H1 (cell line): ENCODE measurements around the gene P3H2. TPM values are rescaled to one million over a fixed set of nuclear protein-coding genes. Genes with fewer than 3 reads are reported as not detected.

Experiments used
- CTCF ChIA-PET: fragments of 300-600 bp; sonication (Branson Sonifier 250); formaldehyde crosslinking; loops from one replicate; lab custom pipeline; 2021; ENCODE audit not compliant: partially characterized antibody; lab: Charles Lee
- POLR2A ChIA-PET: fragments of 300-600 bp; sonication (Branson Sonifier 250); formaldehyde crosslinking; loops from one replicate; lab custom pipeline; 2021; ENCODE audit warnings: inconsistent platforms; ENCODE audit not compliant: partially characterized antibody; lab: Charles Lee
- DNase-seq, 2 experiments: peaks; one replicate each; pipeline versions ENCODE4 v3.0.0 to v3.0.0-alpha.2; 2010 to 2022; ENCODE audit warnings: low spot score in 2 of 2, low read depth in 1 of 2, mixed read lengths in 1 of 2
- FAIRE-seq: peaks from 2 replicates; lab custom pipeline; 2011; peaks lifted over from hg19 to GRCh38; lab: Jason Lieb, UNC
- H2AFZ ChIP-seq: 2 replicates; pipeline ENCODE4 v1.8.1; 2012; ENCODE audit warnings: low read length, inconsistent platforms
- H2AK5ac ChIP-seq: 2 replicates; pipeline ENCODE4 v1.6.1; 2013; ENCODE audit warnings: low read depth, low read length
- H2BK120ac ChIP-seq: replicated peaks from 2 replicates; pipeline ENCODE3; 2013; ENCODE audit warnings: low read depth, low read length, inconsistent platforms
- H2BK12ac ChIP-seq: 2 replicates; pipeline ENCODE4 v1.6.1; 2013; ENCODE audit warnings: low read depth, low read length
- H2BK15ac ChIP-seq: 2 replicates; pipeline ENCODE4 v1.6.1; 2013; ENCODE audit warnings: low read length
- H2BK20ac ChIP-seq: 2 replicates; pipeline ENCODE4 v1.6.1; 2013; ENCODE audit warnings: low read length
- H2BK5ac ChIP-seq: 2 replicates; pipeline ENCODE4 v1.6.1; 2013; ENCODE audit warnings: low read depth, low read length
- H3K14ac ChIP-seq: 2 replicates; pipeline ENCODE4 v1.6.1; 2013; ENCODE audit warnings: inconsistent platforms; ENCODE audit not compliant: insufficient read length
- H3K18ac ChIP-seq: 2 replicates; pipeline ENCODE4 v1.6.1; 2013; ENCODE audit warnings: low read length; ENCODE audit errors: extremely low read depth
- H3K23ac ChIP-seq: 2 replicates; pipeline ENCODE4 v1.6.1; 2013; ENCODE audit warnings: inconsistent platforms; ENCODE audit not compliant: insufficient read length
- H3K23me2 ChIP-seq: 2 replicates; pipeline ENCODE4 v1.6.1; 2013; ENCODE audit warnings: low read depth, low read length
- H3K27ac ChIP-seq: 2 replicates; pipeline ENCODE4 v1.6.1; 2011; ENCODE audit warnings: low read depth, low read length, inconsistent platforms
- H3K27me3 ChIP-seq, 4 experiments: replicated peaks in 1 of 4; 1 replicate in 1 of 4; 2 replicates in 3 of 4; pipeline versions ENCODE4 v1.6.1 to v1.8.1; 2011 to 2013; ENCODE audit warnings: low read length in 3 of 4, mild to moderate bottlenecking in 3 of 4, inconsistent platforms in 2 of 4, mixed read lengths in 2 of 4, moderate library complexity in 1 of 4; ENCODE audit not compliant: control insufficient read depth in 3 of 4, insufficient read depth in 3 of 4; ENCODE audit errors: extremely low read depth in 1 of 4
- H3K36me3 ChIP-seq, 4 experiments: 2 replicates each; pipeline versions ENCODE4 v1.6.1 to v1.8.1; 2011 to 2013; ENCODE audit warnings: mild to moderate bottlenecking in 4 of 4, low read length in 3 of 4, moderate library complexity in 2 of 4, control low read depth in 1 of 4, inconsistent platforms in 1 of 4; ENCODE audit not compliant: insufficient read depth in 4 of 4, control insufficient read depth in 2 of 4
- H3K4ac ChIP-seq: replicated peaks from 2 replicates; pipeline ENCODE3; 2013; ENCODE audit warnings: low read length, low read depth, mixed read lengths, inconsistent platforms; ENCODE audit not compliant: insufficient read length
- H3K4me1 ChIP-seq, 4 experiments: replicated peaks in 1 of 4; 1 replicate in 1 of 4; 2 replicates in 3 of 4; pipeline versions ENCODE4 v1.6.1 to v1.8.1; 2011 to 2013; ENCODE audit warnings: low read length in 3 of 4, inconsistent platforms in 2 of 4, mixed read lengths in 1 of 4; ENCODE audit not compliant: insufficient read depth in 4 of 4, control insufficient read depth in 3 of 4
- H3K4me2 ChIP-seq, 2 experiments: 2 replicates each; pipeline versions ENCODE4 v1.6.1 to v1.8.1; 2011 to 2013; ENCODE audit warnings: low read depth in 2 of 2, low read length in 2 of 2, control low read depth in 1 of 2, inconsistent platforms in 1 of 2, mild to moderate bottlenecking in 1 of 2; ENCODE audit not compliant: insufficient read depth in 1 of 2
- H3K4me3 ChIP-seq, 4 experiments: fragments of 200-600, 300-600 bp in 1 of 4; sonication (generic), shearing (Covaris generic), sonication (Bioruptor Twin) in 1 of 4; 2 replicates each; pipeline versions ENCODE4 v1.5.1 to v1.8.1; 2011 to 2016; ENCODE audit warnings: low read length in 4 of 4, low read depth in 3 of 4, control low read depth in 2 of 4, inconsistent platforms in 2 of 4, mild to moderate bottlenecking in 2 of 4, mixed read lengths in 1 of 4, moderate library complexity in 1 of 4; ENCODE audit not compliant: insufficient read depth in 2 of 4; ENCODE audit errors: extremely low read depth in 1 of 4
- H3K56ac ChIP-seq: replicated peaks from 2 replicates; pipeline ENCODE3; 2013; ENCODE audit warnings: low read depth, mild to moderate bottlenecking, mixed read lengths, low read length, inconsistent platforms; ENCODE audit not compliant: insufficient read length
- H3K79me1 ChIP-seq: 2 replicates; pipeline ENCODE4 v1.6.1; 2013; ENCODE audit warnings: low read depth, low read length, control low read depth
- H3K79me2 ChIP-seq, 2 experiments: 2 replicates each; pipeline versions ENCODE4 v1.6.1 to v1.8.1; 2012 to 2013; ENCODE audit warnings: low read length in 2 of 2, mild to moderate bottlenecking in 2 of 2, inconsistent platforms in 1 of 2; ENCODE audit not compliant: insufficient read depth in 2 of 2, control insufficient read depth in 1 of 2
- H3K9ac ChIP-seq, 4 experiments: replicated peaks in 1 of 4; 1 replicate in 1 of 4; 2 replicates in 3 of 4; pipeline versions ENCODE4 v1.6.1 to v1.8.1; 2011 to 2013; ENCODE audit warnings: low read depth in 3 of 4, low read length in 3 of 4, control low read depth in 2 of 4, mild to moderate bottlenecking in 2 of 4, moderate library complexity in 2 of 4, inconsistent platforms in 1 of 4; ENCODE audit errors: extremely low read depth in 1 of 4
- H3K9me3 ChIP-seq, 2 experiments: 2 replicates each; pipeline versions ENCODE4 v1.6.1 to v1.8.1; 2012 to 2013; ENCODE audit warnings: mild to moderate bottlenecking in 2 of 2, moderate library complexity in 2 of 2, control low read depth in 1 of 2, inconsistent platforms in 1 of 2, low read depth in 1 of 2, low read length in 1 of 2, mixed read lengths in 1 of 2; ENCODE audit not compliant: insufficient read depth in 2 of 2
- H4K20me1 ChIP-seq, 2 experiments: replicated peaks in 1 of 2; 2 replicates each; pipeline versions ENCODE3 to v1.8.1; 2011 to 2013; ENCODE audit warnings: inconsistent platforms in 2 of 2, low read length in 2 of 2, mild to moderate bottlenecking in 1 of 2; ENCODE audit not compliant: insufficient read depth in 2 of 2, control insufficient read depth in 1 of 2
- H4K5ac ChIP-seq: 2 replicates; pipeline ENCODE4 v1.6.1; 2013; ENCODE audit warnings: low read length, low read depth, mixed read lengths, inconsistent platforms; ENCODE audit not compliant: insufficient read length
- H4K8ac ChIP-seq: 2 replicates; pipeline ENCODE4 v1.8.0; 2013; ENCODE audit warnings: mild to moderate bottlenecking, moderate library complexity, low read length, inconsistent platforms; ENCODE audit not compliant: insufficient read depth; ENCODE audit errors: extremely low read depth
- H4K91ac ChIP-seq: replicated peaks from 2 replicates; pipeline ENCODE3; 2013; ENCODE audit warnings: low read length, mixed read lengths, inconsistent platforms; ENCODE audit not compliant: insufficient read length
- CTCF ChIP-seq, 3 experiments: IDR thresholded peaks; 1 replicate in 2 of 3; 2 replicates in 1 of 3; pipeline versions ENCODE4 v1.5.1 to v1.6.1; 2011; ENCODE audit warnings: low read length in 3 of 3, mild to moderate bottlenecking in 3 of 3, inconsistent platforms in 2 of 3, low read depth in 1 of 3, moderate library complexity in 1 of 3; ENCODE audit not compliant: insufficient read depth in 1 of 3; ENCODE audit errors: control extremely low read depth in 1 of 3
- EP300 ChIP-seq, 2 experiments: IDR thresholded peaks; 1 replicate in 1 of 2; 2 replicates in 1 of 2; pipeline ENCODE4 v1.6.1; 2011 to 2012; ENCODE audit warnings: low read depth in 2 of 2, low read length in 2 of 2, mild to moderate bottlenecking in 2 of 2, borderline replicate concordance in 1 of 2, inconsistent platforms in 1 of 2, moderate library complexity in 1 of 2
- NANOG ChIP-seq: IDR thresholded peaks from 2 replicates; pipeline ENCODE4 v1.6.1; 2011; ENCODE audit warnings: low read length, low read depth, mild to moderate bottlenecking, inconsistent platforms; ENCODE audit not compliant: insufficient read depth, poor library complexity, severe bottlenecking
- SIN3A ChIP-seq, 2 experiments: IDR thresholded peaks in 1 of 2; conservative IDR thresholded peaks in 1 of 2; 2 replicates each; pipeline ENCODE4 v1.6.1; 2011 to 2012; ENCODE audit warnings: low read length in 2 of 2, improper control_type of control experiment in 1 of 2, low read depth in 1 of 2, mild to moderate bottlenecking in 1 of 2
- SIRT6 ChIP-seq: IDR thresholded peaks from one replicate; pipeline ENCODE4 v1.7.1; 2012; ENCODE audit warnings: low read length, inconsistent platforms
- SIX5 ChIP-seq: IDR thresholded peaks from 2 replicates; pipeline ENCODE4 v1.6.1; 2011; ENCODE audit warnings: mild to moderate bottlenecking, low read depth, low read length
- SP4 ChIP-seq: IDR thresholded peaks from 2 replicates; pipeline ENCODE4 v1.6.1; 2012; ENCODE audit warnings: low read length, inconsistent platforms
- SUZ12 ChIP-seq: fragments of 200-600 bp; sonication (generic); IDR thresholded peaks from 2 replicates; pipeline ENCODE4 v1.6.1; 2012; ENCODE audit warnings: mild to moderate bottlenecking, inconsistent platforms, low read length, moderate library complexity, mixed read lengths
- ZNF274 ChIP-seq: IDR thresholded peaks from 2 replicates; pipeline ENCODE4 v1.7.0; 2012; ENCODE audit warnings: low read length, borderline replicate concordance; ENCODE audit errors: extremely low read depth
- WGBS, 2 experiments: shearing (Covaris generic) in 1 of 2; methylation state at CpG; one replicate each; pipeline versions ENCODE4 v1.1.6 to v1.1.7; 2013 to 2015; ENCODE audit warnings: low lambda C conversion rate in 2 of 2, mixed read lengths in 2 of 2, inconsistent platforms in 1 of 2, low coverage in 1 of 2, missing lambda C conversion rate in 1 of 2; ENCODE audit not compliant: insufficient replicate concordance in 2 of 2, insufficient coverage in 1 of 2, insufficient read length in 1 of 2; ENCODE audit errors: extremely low coverage in 1 of 2, missing lambda C conversion rate in 1 of 2; 5-methylcytosine and 5-hydroxymethylcytosine counted together
- polyA plus RNA-seq, 7 experiments: library from polyadenylated mRNA; depleted of rRNA in 3 of 7; stranded (reverse) in 5 of 7; unstranded in 2 of 7; fragments of >200 nt in 5 of 7; fragments of 200-250 nt in 2 of 7; gene quantifications; 1 replicate in 5 of 7; 2 replicates in 1 of 7; 4 replicates in 1 of 7; pipeline versions ENCODE4 v1.2.1 to v1.2.3, GENCODE V29; 2011 to 2013; ENCODE audit warnings: missing spikeins in 2 of 7, mixed read lengths in 2 of 7
- total RNA-seq: library from RNA; stranded (reverse); fragmentation: NEBNext Ultra II Directional; extraction: Animal tissue kit (Norgen Biotek cat#: 25700); gene quantifications from 2 replicates; pipeline ENCODE4 v1.2.1, GENCODE V29; 2021

Gene P3H2
- total and polyA plus RNA-seq, 2 of the 8 experiments (the other 6 are each of a cell fraction or from before 2014, with no cell fraction given) = 40.5 to 60.4 TPM

- Histone ChIP-seq H3K27me3 (no peaks in the 10 kb centered on the region), H3K23ac (no peak overlapping the region), H3K56ac (no peak overlapping the region), H3K27ac (no peak overlapping the region), H3K4me3 (no peak overlapping the region; a peak in 1 of 8 replicates), H2BK5ac (no peak overlapping the region), H3K23me2 (no peaks in the 10 kb centered on the region), H4K91ac (no peak overlapping the region), H3K4me2 (peak overlapping the region in 1 of 2 experiments; percentile 40; a peak in 1 of 4 replicates), H2BK15ac (no peak overlapping the region), H2AFZ (no peak overlapping the region), H4K20me1 (peaks cover 0 to 2% of the 10 kb centered on the region in 2 experiments), H3K18ac (no peak overlapping the region), H3K4me1 (peaks cover 2 to 9% (median 5%) of the 10 kb centered on the region in 4 experiments; a peak in 4 of 7 replicates), H3K36me3 (no peaks in the 10 kb centered on the region), H3K79me2 (peaks cover 0 to 50% of the 10 kb centered on the region in 2 experiments; a peak in 2 of 4 replicates), H3K79me1 (no peaks in the 10 kb centered on the region), H3K9ac (no peak overlapping the region), H3K14ac (no peak overlapping the region), H4K8ac (no peak overlapping the region), H4K5ac (no peak overlapping the region), H2BK120ac (no peak overlapping the region), H2BK12ac (no peak overlapping the region), H2BK20ac (no peak overlapping the region), H3K9me3 (no peaks in the 10 kb centered on the region), H3K4ac (no peak overlapping the region), H2AK5ac (no peak overlapping the region)
- WGBS, 2 experiments = 29% methylated on average over 2 of the region's 2 CpGs; no CpG with 5 or more reads in 1 of the 2 experiments
- DNase-seq (peak in 1 of 2 experiments; percentile 36), FAIRE-seq (peak; percentile 93)
- CTCF ChIA-PET = interaction anchor here (0.7 to 1.7 kb wide), 4 partner anchors 9 to 116 kb away, joined by 3 to 5 read pairs (median 4); no protein-coding TSS in a partner anchor
- POLR2A ChIA-PET = interaction anchor here (0.8 to 1.2 kb wide), 3 partner anchors 13 to 35 kb away, joined by 3 read pairs; no protein-coding TSS in a partner anchor
- TF ChIP-seq NANOG = peak; percentile 88
- TF ChIP-seq EP300 (IDR thresholded peaks at IDR 0.05; ENCODE audit: borderline replicate concordance in 1 of 2, low read depth in 2 of 2, low read length in 2 of 2) = peak in 1 of 2 experiments; percentile 91; a peak in 1 of 3 replicates
- peak in 1 of 2 experiments; percentile 80; a peak in 1 of 4 replicates for TF ChIP-seq SIN3A (conservative IDR thresholded peaks at IDR 0.05 in 1 of 2, IDR thresholded peaks at IDR 0.05 in 1 of 2; ENCODE audit: low read depth in 1 of 2, low read length in 2 of 2)
- TF ChIP-seq CTCF (IDR thresholded peaks at IDR 0.05; ENCODE audit: control extremely low read depth in 1 of 3, insufficient read depth in 1 of 3, low read depth in 1 of 3, low read length in 3 of 3) = no peak
- TF ChIP-seq ZNF274 = no peak
- no peak for TF ChIP-seq SP4
- no peak for TF ChIP-seq SUZ12
- no peak for TF ChIP-seq SIX5
- no peak for TF ChIP-seq SIRT6
Observed at GRCh38 chr3:190086191-190086590, 34.5 kb downstream of the P3H2 start.
